Psoas muscle (tissue), 8 donors: ENCODE data around the gene SLC12A8. TPM values are rescaled to one million over a fixed set of nuclear protein-coding genes. Genes with fewer than 3 reads are reported as not detected.
A peak's percentile ranks its signal among the peaks of the same experiment; 100 is the strongest.

ENCODE experiments used
- ATAC-seq, 4 donors: fragments of 200-7000 bp; cut with Tn5 transposase; one replicate each; pipeline ENCODE4 v1.9.1; 2020; ENCODE audit warnings: moderate library complexity in 3 of 4, mild to moderate bottlenecking in 2 of 4
- DNase-seq, 2 donors: peaks; one replicate each; pipeline ENCODE4 v3.0.0-alpha.2; 2020
- H3K27ac ChIP-seq: fragments of 200-600 bp; one replicate; pipeline ENCODE4 v1.8.0; 2022
- H3K27me3 ChIP-seq, 3 donors: fragments of 200-600 bp in 1 of 3; one replicate each; pipeline versions ENCODE4 v1.6.1 to v1.8.0; 2013 to 2022; ENCODE audit warnings: low read length in 2 of 3, mild to moderate bottlenecking in 2 of 3, moderate library complexity in 1 of 3; ENCODE audit not compliant: insufficient read depth in 3 of 3
- H3K36me3 ChIP-seq, 2 donors: fragments of 200-600 bp in 1 of 2; one replicate each; pipeline versions ENCODE4 v1.6.1 to v1.8.0; 2013 to 2022; ENCODE audit warnings: low read depth in 1 of 2, mild to moderate bottlenecking in 1 of 2, moderate library complexity in 1 of 2; ENCODE audit not compliant: insufficient read depth in 1 of 2
- H3K4me1 ChIP-seq: fragments of 200-600 bp; one replicate; pipeline ENCODE4 v1.8.0; 2022
- H3K4me3 ChIP-seq: fragments of 200-600 bp; one replicate; pipeline ENCODE4 v1.8.0; 2022; ENCODE audit warnings: mild to moderate bottlenecking
- H3K9me3 ChIP-seq: fragments of 200-600 bp; one replicate; pipeline ENCODE4 v1.8.0; 2022
- WGBS, 3 donors: extraction: QIAGEN DNeasy Blood & Tissue Kit; methylation state at CpG; one replicate each; pipeline versions ENCODE4 v1.1.6 to v1.1.7; 2013; 5-methylcytosine and 5-hydroxymethylcytosine counted together
- intact Hi-C, 2 donors: fragments of 100-400 bp; cut with DNase I; formaldehyde crosslinking; loops; one replicate each; pipeline versions ENCODE4 v1.11.0 to v1.14.2; 2022
- polyA plus RNA-seq, 3 donors: library from polyadenylated mRNA; stranded (reverse); fragments of 200-250 nt; gene quantifications; one replicate each; pipeline ENCODE4 v1.2.3, GENCODE V29; 2013
- total RNA-seq, 4 donors: library from RNA; stranded (reverse); fragmentation: NEBNext Ultra II Directional in 2 of 4; extraction: Animal tissue kit (Norgen Biotek cat#: 25700) in 2 of 4; gene quantifications; one replicate each; pipeline versions ENCODE4 v1.2.1 to v1.2.4, GENCODE V29; 2021 to 2023
- TF ChIP-seq, protein P1 (sequence below): fragments of 200-600 bp; IDR thresholded peaks from one replicate; pipeline ENCODE4 v1.8.0; 2022; ENCODE audit warnings: antibody characterized with exemption
- donor health status: healthy with polysubstance abuse.
- donor health status: DM: no; HTN: no; CAD: no; lungs with moderate emphysema.
- donor health status: Bipolar disorder and iron deficiency.
- donor health status: healthy.
- donor health status: DM: yes; HTN: yes; CAD: no.
- donor health status: DM: no; HTN: no; CAD: no.
- donor health status: DM: no; HTN: no; CAD: no.
- donor health status: DM: yes; HTN: yes; CAD: no.

Gene SLC12A8
- total and polyA plus RNA-seq, 7 donors, result 0.06 to 0.93 (median 0.33) TPM; not detected in 1

DNA sequence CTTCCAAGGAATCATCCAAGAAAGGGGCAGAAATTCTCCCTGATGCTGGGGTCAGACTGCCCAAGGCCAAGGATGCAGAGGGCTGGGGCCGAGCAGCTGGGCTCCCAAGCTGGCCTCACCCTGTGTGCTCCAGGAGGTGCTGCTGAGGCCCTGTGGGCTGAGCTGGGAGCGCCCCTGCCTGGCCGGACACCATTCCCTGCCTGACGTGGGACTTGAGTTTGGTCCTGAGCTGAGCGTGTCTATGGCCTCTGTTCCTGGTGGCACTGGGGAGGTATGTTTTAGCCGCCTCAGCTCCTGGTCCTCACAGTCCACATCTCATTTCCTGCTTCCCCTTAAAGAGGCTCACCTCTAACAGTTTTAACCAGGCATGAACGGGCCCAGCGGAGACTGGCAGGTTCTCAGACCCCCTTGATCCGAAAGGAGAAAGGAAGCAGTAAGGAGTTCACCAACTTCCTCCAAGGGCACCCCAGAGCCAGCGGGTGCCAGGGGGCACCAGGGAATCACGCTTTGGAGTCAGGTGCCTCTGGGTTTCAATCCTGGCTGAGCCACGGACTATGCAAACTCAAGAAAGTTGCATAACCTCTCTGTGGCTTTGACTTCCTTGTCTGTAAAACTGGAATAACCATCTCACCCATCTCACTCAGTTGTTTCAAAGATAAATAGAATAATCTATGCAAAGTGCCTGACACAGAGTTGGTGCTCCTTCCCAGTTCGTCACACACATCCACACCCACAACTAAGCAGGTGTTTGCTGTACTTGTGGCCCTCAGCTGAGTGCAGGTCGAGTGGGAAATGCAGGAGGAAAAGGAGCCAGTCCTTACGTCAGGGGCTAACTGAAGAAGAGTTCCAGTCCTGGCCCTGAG, 48.6 kb downstream of the SLC12A8 start:
- Histone ChIP-seq H3K27me3 (no peaks in the 10 kb centered on the region), H3K4me1 (no peaks in the 10 kb centered on the region), H3K4me3 (no peak overlapping the region), H3K9me3 (no peaks in the 10 kb centered on the region), H3K36me3 (no peaks in the 10 kb centered on the region), H3K27ac (no peak overlapping the region)
- TF ChIP-seq, protein P1, sequence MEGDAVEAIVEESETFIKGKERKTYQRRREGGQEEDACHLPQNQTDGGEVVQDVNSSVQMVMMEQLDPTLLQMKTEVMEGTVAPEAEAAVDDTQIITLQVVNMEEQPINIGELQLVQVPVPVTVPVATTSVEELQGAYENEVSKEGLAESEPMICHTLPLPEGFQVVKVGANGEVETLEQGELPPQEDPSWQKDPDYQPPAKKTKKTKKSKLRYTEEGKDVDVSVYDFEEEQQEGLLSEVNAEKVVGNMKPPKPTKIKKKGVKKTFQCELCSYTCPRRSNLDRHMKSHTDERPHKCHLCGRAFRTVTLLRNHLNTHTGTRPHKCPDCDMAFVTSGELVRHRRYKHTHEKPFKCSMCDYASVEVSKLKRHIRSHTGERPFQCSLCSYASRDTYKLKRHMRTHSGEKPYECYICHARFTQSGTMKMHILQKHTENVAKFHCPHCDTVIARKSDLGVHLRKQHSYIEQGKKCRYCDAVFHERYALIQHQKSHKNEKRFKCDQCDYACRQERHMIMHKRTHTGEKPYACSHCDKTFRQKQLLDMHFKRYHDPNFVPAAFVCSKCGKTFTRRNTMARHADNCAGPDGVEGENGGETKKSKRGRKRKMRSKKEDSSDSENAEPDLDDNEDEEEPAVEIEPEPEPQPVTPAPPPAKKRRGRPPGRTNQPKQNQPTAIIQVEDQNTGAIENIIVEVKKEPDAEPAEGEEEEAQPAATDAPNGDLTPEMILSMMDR, result no peak
- DNase-seq (peak in 1 of 2 donors; percentile 53), ATAC-seq (peak in 2 of 4 donors; percentile 45 to 59)
- WGBS, 3 donors, result 71 to 88% (median 78%) methylated on average over 15 of the region's 15 CpGs
- intact Hi-C loops, result loop anchor here (2.0 to 10.0 kb wide), 3 partner anchors 112 to 171 kb away; no protein-coding TSS in a partner anchor

DNA sequence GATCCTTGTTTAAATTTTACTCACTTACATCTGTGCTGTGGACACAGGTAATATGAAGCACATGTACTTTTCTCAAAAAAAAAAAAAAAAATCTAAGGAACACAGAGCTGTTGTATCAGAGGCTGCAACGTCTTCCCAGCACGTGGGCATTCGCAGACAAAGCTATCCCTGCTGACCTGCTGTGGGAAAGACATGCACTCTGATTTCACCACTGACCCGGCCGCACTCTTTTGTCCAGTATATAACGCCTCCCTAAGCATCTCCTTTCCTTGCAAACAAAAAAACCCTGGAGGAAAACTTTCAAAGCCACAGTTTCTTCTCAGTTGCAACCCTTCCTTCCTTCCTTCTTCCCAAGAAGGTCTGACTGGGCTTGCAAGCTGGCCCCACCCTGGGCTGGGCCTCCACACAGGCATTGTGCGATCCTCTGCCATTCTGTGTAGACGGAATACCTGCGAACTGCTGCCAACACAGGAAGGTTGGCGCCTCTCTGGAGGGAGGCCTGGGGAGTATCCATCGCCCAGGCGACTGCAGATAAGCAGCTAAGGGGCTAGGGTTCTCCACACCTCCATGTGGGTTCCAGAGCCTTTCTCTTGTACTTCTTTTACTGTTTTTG, 50.8 kb downstream of the SLC12A8 start:
- WGBS, 3 donors, result 79 to 81% (median 81%) methylated on average over 12 of the region's 12 CpGs
- intact Hi-C loops, result loop anchor here (5.0 to 10.0 kb wide), 2 partner anchors 109 to 167 kb away; no protein-coding TSS in a partner anchor
- ATAC-seq (no peak), DNase-seq (peak in 1 of 2 donors; percentile 51)
- TF ChIP-seq, protein P1, result no peak
- Histone ChIP-seq H3K36me3 (no peaks in the 10 kb centered on the region), H3K9me3 (no peaks in the 10 kb centered on the region), H3K4me3 (no peak overlapping the region), H3K27ac (no peak overlapping the region), H3K4me1 (no peaks in the 10 kb centered on the region), H3K27me3 (no peaks in the 10 kb centered on the region)

DNA sequence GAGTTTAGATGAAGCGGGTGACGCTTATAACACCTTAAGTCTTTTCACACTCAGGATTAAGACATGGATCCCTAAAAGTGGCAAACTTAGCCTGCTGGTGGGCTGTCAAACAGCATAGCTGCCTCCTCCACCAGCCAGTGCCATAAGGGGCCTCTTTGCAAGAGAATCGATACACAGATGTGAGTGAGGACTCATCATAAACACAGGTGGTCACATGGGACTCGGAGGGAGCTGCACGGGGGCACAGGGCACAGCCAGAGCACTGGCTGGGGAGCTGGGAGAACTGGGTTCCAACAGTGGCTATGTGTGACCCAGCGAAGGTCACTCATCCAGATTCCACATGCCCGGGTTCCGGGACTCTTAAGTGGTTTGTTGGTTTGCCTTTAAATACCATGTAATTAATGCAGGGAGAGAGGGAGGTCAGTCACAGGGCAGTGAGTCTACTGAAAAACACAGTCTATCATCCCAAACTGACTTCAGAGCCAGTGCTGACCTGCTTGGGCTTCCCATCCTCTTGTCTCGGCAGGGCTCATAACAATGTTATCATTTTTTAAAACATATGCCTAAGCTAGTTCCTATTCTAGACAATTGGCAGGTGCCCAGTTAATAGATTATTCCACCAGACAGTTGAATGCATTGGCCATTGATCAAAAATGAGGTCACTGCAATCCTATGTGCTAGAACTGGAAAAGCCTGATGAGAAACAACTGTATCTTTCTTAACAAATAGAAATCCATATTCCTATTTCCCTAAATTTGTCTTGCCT, 51.8 kb downstream of the SLC12A8 start:
- Histone ChIP-seq H3K9me3 (no peaks in the 10 kb centered on the region), H3K4me1 (no peaks in the 10 kb centered on the region), H3K36me3 (no peaks in the 10 kb centered on the region), H3K27me3 (peaks cover 0 to 3% (median 0%) of the 10 kb centered on the region in 3 donors), H3K4me3 (no peak overlapping the region), H3K27ac (no peak overlapping the region)
- 60 to 71% (median 70%) methylated on average over 9 of the region's 9 CpGs for WGBS, 3 donors
- DNase-seq (no peak), ATAC-seq (no peak)
- TF ChIP-seq, protein P1, result no peak
- intact Hi-C loops, result loop anchor here (5.0 to 10.0 kb wide), 2 partner anchors 108 to 166 kb away; no protein-coding TSS in a partner anchor

DNA sequence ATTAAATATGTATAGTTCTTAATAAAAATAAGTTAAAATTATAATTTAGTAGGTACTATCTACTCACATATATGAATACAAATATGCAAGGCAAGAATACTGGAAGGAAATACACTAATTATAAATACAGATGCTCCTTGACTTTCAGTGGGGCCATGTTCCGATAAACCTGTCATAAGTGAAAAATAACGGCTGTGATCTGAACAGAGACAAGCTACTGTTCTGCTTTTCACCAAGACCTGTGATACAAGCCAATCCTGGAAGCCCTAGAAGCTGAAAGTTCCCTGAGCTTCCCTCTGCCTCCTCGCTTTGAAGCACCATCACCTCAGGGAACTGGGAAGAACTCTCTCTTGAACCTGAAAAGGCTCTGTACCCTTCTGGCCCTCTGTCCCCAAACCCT, 55.4 kb downstream of the SLC12A8 start:
- 74 to 83% (median 81%) methylated on average over 3 of the region's 3 CpGs for WGBS, 3 donors
- no peaks in the 10 kb centered on the region for H3K9me3 ChIP-seq
- TF ChIP-seq, protein P1, result no peak
- peaks cover 0 to 3% (median 0%) of the 10 kb centered on the region in 3 donors for H3K27me3 ChIP-seq
- DNase-seq, result no peak
- H3K36me3 ChIP-seq, result no peaks in the 10 kb centered on the region
- intact Hi-C loops, result no loop called here
- no peak overlapping the region for H3K27ac ChIP-seq
- no peaks in the 10 kb centered on the region for H3K4me1 ChIP-seq
- H3K4me3 ChIP-seq, result no peak overlapping the region
- ATAC-seq, result no peak
